Activated T-cell treated with anti-CD3 and anti-CD28 coated beads, Interleukin-2, amount 50 U/mL, for 4 hours (primary cell): ENCODE measurements around the gene SH3BP5. TPM values are rescaled to one million over a fixed set of nuclear protein-coding genes. Genes with fewer than 3 reads are reported as not detected.

Source experiments
- ATAC-seq, 2 donors: fragments of 200-7000 bp; cut with Tn5 transposase; one replicate each; pipeline ENCODE4 v1.10.0; 2021
- DNase-seq: peaks from one replicate; pipeline ENCODE4 v3.0.0-alpha.2; 2020
- H3K27me3 Mint-ChIP-seq: one replicate; pipeline ENCODE4 v1.8.0; 2021; ENCODE audit warnings: low read depth, mixed read lengths
- H3K36me3 Mint-ChIP-seq: one replicate; pipeline ENCODE4 v1.8.0; 2022; ENCODE audit warnings: mixed read lengths; ENCODE audit not compliant: insufficient read depth
- H3K4me1 Mint-ChIP-seq: one replicate; pipeline ENCODE4 v1.8.0; 2021; ENCODE audit warnings: low read depth, mixed read lengths
- H3K4me3 Mint-ChIP-seq: one replicate; pipeline ENCODE4 v1.8.0; 2021; ENCODE audit warnings: mild to moderate bottlenecking, moderate library complexity, mixed read lengths
- H3K9me3 Mint-ChIP-seq: one replicate; pipeline ENCODE4 v1.8.0; 2021; ENCODE audit warnings: mixed read lengths
- total RNA-seq, 3 donors: library from RNA; stranded (reverse); gene quantifications; one replicate each; pipeline ENCODE4 v1.2.1, GENCODE V29; 2021

SH3BP5 gene
- total RNA-seq, 3 donors from 2014 or later = 11.1 to 26.1 (median 12.9) TPM

GRCh38 chr3:15339001-15339400 lies 6.6 kb upstream of the SH3BP5 start:
- H3K9me3 Mint-ChIP-seq = no peaks in the 10 kb centered on the region
- peaks cover 25% of the 10 kb centered on the region for H3K4me1 Mint-ChIP-seq
- no peaks in the 10 kb centered on the region for H3K27me3 Mint-ChIP-seq
- H3K4me3 Mint-ChIP-seq = no peak overlapping the region
- no peaks in the 10 kb centered on the region for H3K36me3 Mint-ChIP-seq
- DNase-seq = no peak
- no peak for ATAC-seq

GRCh38 chr3:15337963-15338362 lies 5.6 kb upstream of the SH3BP5 start:
- Mint-ChIP-seq H3K4me3 (no peak overlapping the region), H3K9me3 (no peaks in the 10 kb centered on the region)
- ATAC-seq = no peak

GRCh38 chr3:15336057-15336456 lies 3.7 kb upstream of the SH3BP5 start:
- no peak for ATAC-seq
- no peaks in the 10 kb centered on the region for H3K9me3 Mint-ChIP-seq
- DNase-seq = no peak
- no peaks in the 10 kb centered on the region for H3K27me3 Mint-ChIP-seq
- no peaks in the 10 kb centered on the region for H3K36me3 Mint-ChIP-seq
- H3K4me3 Mint-ChIP-seq = no peak overlapping the region
- peaks cover 34% of the 10 kb centered on the region for H3K4me1 Mint-ChIP-seq

More at GRCh38 chr3:15337963-15338362, 5.6 kb upstream of the SH3BP5 start:
- Mint-ChIP-seq H3K36me3 (no peaks in the 10 kb centered on the region), H3K27me3 (no peaks in the 10 kb centered on the region), H3K4me1 (peaks cover 34% of the 10 kb centered on the region)
- no peak for DNase-seq

GRCh38 chr3:15333956-15334263 lies 1.5 kb upstream of the SH3BP5 start:
- no peak overlapping the region for H3K4me3 Mint-ChIP-seq
- DNase-seq (no peak), ATAC-seq (no peak)
- no peaks in the 10 kb centered on the region for H3K9me3 Mint-ChIP-seq
- H3K36me3 Mint-ChIP-seq = peaks cover 8% of the 10 kb centered on the region
- peaks cover 48% of the 10 kb centered on the region for H3K4me1 Mint-ChIP-seq
- no peaks in the 10 kb centered on the region for H3K27me3 Mint-ChIP-seq

- ATAC-seq (no peak), DNase-seq (no peak)
- H3K4me3 Mint-ChIP-seq = peak overlapping the region; percentile 93
- H3K36me3 Mint-ChIP-seq = peaks cover 12% of the 10 kb centered on the region
- peaks cover 49% of the 10 kb centered on the region for H3K4me1 Mint-ChIP-seq
- no peaks in the 10 kb centered on the region for H3K27me3 Mint-ChIP-seq
- H3K9me3 Mint-ChIP-seq = no peaks in the 10 kb centered on the region
Measured at GRCh38 chr3:15333099-15333955, 941 bp upstream of the SH3BP5 start.

- H3K4me1 Mint-ChIP-seq = peaks cover 62% of the 10 kb centered on the region
- no peaks in the 10 kb centered on the region for H3K27me3 Mint-ChIP-seq
- peaks cover 16% of the 10 kb centered on the region for H3K36me3 Mint-ChIP-seq
- H3K9me3 Mint-ChIP-seq = no peaks in the 10 kb centered on the region
- DNase-seq = peak; percentile 59
- ATAC-seq = peak; percentile 50 to 56
- peak overlapping the region; percentile 93 for H3K4me3 Mint-ChIP-seq
Measured at GRCh38 chr3:15331606-15332404, 581 bp downstream of the SH3BP5 start.

- Mint-ChIP-seq H3K4me3 (peak overlapping the region; percentile 93), H3K9me3 (no peaks in the 10 kb centered on the region), H3K36me3 (peaks cover 17% of the 10 kb centered on the region), H3K27me3 (no peaks in the 10 kb centered on the region), H3K4me1 (peaks cover 68% of the 10 kb centered on the region)
- ATAC-seq (no peak), DNase-seq (no peak)
Measured at GRCh38 chr3:15331072-15331605, 1.2 kb downstream of the SH3BP5 start.

GRCh38 chr3:15330031-15330596 lies 2.3 kb downstream of the SH3BP5 start:
- Mint-ChIP-seq H3K4me3 (peak overlapping the region; percentile 93), H3K36me3 (peaks cover 26% of the 10 kb centered on the region), H3K4me1 (peaks cover 77% of the 10 kb centered on the region), H3K9me3 (no peaks in the 10 kb centered on the region), H3K27me3 (no peaks in the 10 kb centered on the region)
- no peak for DNase-seq
- no peak for ATAC-seq

GRCh38 chr3:15329046-15330005 lies 3.1 kb downstream of the SH3BP5 start:
- no peak for ATAC-seq
- H3K36me3 Mint-ChIP-seq = peaks cover 26% of the 10 kb centered on the region

GRCh38 chr3:15327941-15328340 lies 4.4 kb downstream of the SH3BP5 start:
- no peaks in the 10 kb centered on the region for H3K9me3 Mint-ChIP-seq
- DNase-seq (peak; percentile 21), ATAC-seq (no peak)
- peak overlapping the region; percentile 14 for H3K4me3 Mint-ChIP-seq
- peaks cover 28% of the 10 kb centered on the region for H3K36me3 Mint-ChIP-seq
- H3K4me1 Mint-ChIP-seq = peaks cover 85% of the 10 kb centered on the region
- H3K27me3 Mint-ChIP-seq = no peaks in the 10 kb centered on the region

More at GRCh38 chr3:15329046-15330005, 3.1 kb downstream of the SH3BP5 start:
- H3K9me3 Mint-ChIP-seq = no peaks in the 10 kb centered on the region
- H3K27me3 Mint-ChIP-seq = no peaks in the 10 kb centered on the region
- peak overlapping the region; percentile 93 for H3K4me3 Mint-ChIP-seq
- H3K4me1 Mint-ChIP-seq = peaks cover 84% of the 10 kb centered on the region
- no peak for DNase-seq

GRCh38 chr3:15326673-15327072 lies 5.7 kb downstream of the SH3BP5 start:
- no peaks in the 10 kb centered on the region for H3K27me3 Mint-ChIP-seq
- peaks cover 28% of the 10 kb centered on the region for H3K36me3 Mint-ChIP-seq
- no peaks in the 10 kb centered on the region for H3K9me3 Mint-ChIP-seq
- peaks cover 83% of the 10 kb centered on the region for H3K4me1 Mint-ChIP-seq
- H3K4me3 Mint-ChIP-seq = no peak overlapping the region
- DNase-seq (no peak), ATAC-seq (no peak)

- no peaks in the 10 kb centered on the region for H3K27me3 Mint-ChIP-seq
- no peaks in the 10 kb centered on the region for H3K9me3 Mint-ChIP-seq
- ATAC-seq = no peak
- no peak for DNase-seq
- H3K36me3 Mint-ChIP-seq = peaks cover 31% of the 10 kb centered on the region
- no peak overlapping the region for H3K4me3 Mint-ChIP-seq
- peaks cover 83% of the 10 kb centered on the region for H3K4me1 Mint-ChIP-seq
Measured at GRCh38 chr3:15326037-15326436, 6.3 kb downstream of the SH3BP5 start.

GRCh38 chr3:15325228-15325627 lies 7.2 kb downstream of the SH3BP5 start:
- Mint-ChIP-seq H3K9me3 (no peaks in the 10 kb centered on the region), H3K4me1 (peaks cover 82% of the 10 kb centered on the region), H3K27me3 (no peaks in the 10 kb centered on the region), H3K36me3 (peaks cover 31% of the 10 kb centered on the region), H3K4me3 (no peak overlapping the region)
- no peak for DNase-seq
- no peak for ATAC-seq
